Activated CD8-positive, alpha-beta memory T cell treated with anti-CD3 and anti-CD28 coated beads, Interleukin-2, amount 50 U/mL, for 4 hours (primary cell): ENCODE results near the gene SNX25.
"Not testable (repeated sequence)": the region's sequence is repeated elsewhere in the genome, so short reads cannot be mapped to it uniquely, and the experiment has no call there.

Experiments
- DNase-seq: peaks from one replicate; pipeline ENCODE4 v3.0.0-alpha.2; 2020

SNX25 gene

DNA sequence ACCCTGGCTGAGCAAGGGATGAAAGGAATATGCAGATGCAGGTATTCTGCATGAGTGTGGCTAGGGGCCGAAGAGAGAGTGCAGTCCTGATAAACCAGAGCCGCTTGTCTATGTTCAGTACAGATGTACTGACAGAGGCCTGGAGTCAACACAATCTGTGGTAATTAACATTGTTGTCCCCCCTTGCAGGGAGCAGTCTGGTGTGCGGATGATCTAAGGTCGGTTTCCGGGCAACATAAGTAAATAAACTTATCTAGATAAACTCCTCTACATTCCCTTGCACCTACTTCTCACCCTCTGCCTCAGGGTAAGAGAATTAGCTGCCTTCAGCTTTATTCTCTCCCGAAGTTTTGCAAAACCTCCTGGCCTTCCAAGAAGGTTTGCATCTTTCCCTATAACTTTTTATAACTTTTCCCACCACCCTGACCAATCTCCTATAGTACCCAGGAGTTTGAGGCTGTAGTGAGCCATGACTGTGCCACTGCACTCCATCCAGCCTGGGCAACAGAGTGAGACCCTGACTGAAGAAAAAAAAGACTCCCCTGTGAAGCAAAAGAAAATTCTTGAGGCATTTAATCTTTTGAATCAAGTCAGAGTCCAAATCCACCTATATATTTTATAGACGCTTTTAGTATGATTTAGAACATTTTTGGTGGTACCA is 26.6 kb downstream of the SNX25 start:
- DNase-seq = no peak

DNA sequence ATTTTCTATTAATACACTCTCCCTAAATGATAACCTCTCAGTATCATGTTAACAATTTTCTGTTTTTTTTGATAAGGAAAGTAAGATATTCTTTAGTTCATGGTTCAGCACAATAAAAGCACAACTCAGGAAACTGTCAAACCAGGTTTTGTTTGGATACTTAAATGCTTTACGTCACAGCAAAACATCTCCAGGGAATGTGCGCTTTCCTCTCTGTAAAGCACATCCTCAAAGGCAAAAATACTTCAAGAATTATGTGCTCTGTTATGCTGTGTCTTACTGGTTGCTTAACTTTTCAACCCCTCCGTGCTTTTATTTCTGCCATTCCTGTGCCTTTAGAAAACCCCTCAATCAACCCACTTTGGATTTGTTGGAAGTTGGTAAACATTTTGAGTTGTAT is 27.8 kb downstream of the SNX25 start:
- no peak for DNase-seq

DNA sequence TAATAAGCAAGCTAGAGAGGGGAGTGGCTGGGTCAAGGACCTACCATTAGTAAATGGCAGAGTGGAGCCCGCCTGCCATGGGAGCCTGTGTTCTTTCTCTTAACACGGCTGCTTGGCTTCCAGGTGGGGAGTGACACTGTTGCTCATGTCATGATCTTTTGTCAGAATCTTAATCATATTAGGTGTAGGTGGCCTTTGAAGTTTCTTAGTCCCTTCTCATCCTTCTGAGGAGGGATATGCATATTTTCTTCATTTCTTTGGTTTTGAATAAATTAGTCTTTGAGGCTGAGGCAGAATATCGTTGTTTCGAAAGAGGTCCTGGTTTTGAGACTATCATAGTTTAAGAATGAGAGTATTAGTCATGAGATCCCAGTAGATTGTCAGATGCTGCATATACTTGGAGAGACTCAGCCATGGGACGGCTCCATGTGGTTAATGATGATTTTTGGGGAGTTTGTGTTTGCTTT is 28.9 kb downstream of the SNX25 start:
- DNase-seq = no peak

DNA sequence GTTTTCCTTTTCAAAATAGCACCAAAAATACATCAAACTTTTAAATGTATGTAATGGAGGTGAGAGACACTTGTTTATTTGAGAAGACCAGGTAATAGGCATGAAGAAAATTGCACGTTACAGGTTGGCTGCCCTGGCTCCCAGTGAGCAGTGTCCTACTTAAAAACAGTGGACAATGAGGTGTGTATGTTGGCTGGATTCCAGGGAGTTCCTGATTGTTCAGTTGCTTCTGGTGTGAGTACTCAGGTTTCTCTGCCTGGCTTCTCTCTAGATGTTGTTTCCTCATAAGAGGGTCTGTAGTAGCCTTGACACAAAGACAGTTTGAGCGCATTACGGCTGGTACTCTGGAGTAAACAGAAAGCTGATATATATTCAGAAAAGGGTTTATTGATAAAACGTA is 29.4 kb downstream of the SNX25 start:
- no peak for DNase-seq

DNA sequence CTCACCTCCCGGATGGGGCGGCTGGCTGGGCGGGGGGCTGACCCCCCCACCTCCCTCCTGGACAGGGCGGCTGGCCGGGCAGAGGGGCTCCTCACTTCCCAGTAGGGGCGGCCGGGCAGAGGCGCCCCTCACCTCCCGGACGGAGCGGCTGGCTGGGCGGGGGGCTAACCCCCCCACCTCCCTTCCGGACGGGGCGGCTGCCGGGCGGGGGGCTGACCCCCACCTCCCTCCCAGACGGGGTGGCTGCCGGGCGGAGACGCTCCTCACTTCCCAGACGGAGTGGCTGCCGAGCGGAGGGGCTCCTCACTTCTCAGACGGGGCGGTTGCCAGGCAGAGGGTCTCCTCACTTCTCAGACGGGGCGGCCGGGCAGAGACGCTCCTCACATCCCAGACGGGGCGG is 31.1 kb downstream of the SNX25 start:
- not testable (repeated sequence) for DNase-seq

DNA sequence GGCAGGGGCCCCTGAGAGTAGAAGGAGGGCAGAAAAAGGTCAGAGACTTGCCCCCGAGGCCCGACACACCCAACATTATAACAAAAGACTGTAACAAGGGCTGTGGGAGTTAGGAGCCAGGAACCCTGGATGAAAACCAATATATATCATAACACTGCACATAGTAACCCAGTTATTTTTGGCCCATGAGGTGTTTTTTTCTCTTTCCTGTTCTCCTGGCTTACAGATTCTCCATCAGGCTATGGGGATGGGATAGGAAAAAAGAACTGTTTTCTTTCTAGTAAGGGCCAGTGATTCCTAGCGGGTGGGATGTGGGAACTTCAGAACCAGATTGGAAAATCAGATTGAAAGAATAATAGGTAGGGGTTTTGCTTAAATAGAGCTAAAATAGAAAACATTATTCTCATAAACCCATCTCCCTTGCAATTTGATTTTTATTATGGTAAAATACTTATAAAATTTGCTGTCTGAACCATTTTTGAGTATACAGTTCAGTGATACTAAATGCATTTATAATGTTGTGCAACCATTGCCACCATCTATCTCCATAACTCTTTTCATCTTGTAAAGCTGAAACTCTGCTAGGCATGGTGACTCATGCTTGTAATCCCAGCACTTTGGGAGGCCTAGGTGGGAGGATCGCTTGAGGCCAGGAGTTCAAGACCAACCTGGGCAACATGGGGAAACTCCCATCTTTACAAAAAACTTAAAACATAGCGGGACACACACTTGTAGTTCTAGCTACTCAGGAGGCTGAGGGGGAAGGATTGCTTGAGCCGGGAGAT is 33.5 kb downstream of the SNX25 start:
- no peak for DNase-seq

DNA sequence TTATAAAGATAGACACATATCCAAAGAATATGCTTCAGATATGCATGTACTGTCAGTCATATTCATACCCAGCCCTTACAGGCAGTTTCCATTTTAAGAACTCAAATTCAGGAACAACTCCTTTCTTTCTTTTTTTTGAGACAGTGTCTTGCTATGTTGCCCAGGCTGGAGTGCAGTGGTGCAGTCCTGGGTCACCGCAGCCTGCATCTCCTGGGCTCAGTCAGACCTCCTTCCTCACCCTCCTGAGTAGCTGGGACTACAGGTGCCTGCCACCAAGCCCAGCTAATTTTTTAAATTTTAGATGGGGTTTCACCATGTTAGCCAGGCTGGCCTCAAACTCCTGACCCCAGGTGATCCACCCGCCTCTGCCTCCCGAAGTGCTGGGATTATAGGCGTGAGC is 34.5 kb downstream of the SNX25 start:
- DNase-seq = no peak

DNA sequence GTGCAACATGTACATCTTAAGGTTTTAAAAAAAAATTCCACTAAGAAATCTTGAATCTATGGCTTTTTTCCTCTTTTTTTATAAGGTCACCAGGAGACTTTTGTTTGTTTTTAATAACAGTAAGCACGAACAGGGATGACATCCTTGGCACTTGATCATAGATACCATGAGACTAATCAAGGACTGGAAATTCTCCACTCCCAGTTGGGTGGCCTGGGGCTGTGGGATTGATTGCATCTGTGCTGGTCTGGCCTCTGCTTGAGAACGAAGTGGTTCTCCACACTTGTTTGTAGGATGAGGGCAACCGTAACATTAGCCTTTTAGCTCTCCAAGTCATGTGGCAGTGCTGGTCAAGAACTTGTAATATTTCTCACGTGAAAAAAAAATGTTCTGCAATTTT is 35.4 kb downstream of the SNX25 start:
- DNase-seq = no peak

DNA sequence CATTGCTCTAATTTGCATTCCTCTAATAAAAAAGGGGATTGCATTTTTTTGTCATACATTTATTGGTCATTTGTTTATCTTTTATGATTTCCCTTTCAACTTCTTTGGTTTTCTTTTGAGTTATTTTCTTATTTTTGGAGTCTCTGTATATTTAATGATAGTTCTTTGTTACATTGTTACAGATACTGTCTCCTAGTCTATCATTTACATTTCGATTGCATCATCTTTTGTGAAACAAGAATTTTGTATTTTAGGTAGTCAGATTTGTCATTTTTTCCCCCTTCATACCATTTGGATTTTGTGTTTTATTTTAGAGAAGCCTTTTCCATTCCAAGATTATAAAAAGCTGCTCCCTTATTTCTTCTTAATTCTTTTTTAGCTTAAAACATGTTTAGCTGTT is 37.1 kb downstream of the SNX25 start:
- no peak for DNase-seq

DNA sequence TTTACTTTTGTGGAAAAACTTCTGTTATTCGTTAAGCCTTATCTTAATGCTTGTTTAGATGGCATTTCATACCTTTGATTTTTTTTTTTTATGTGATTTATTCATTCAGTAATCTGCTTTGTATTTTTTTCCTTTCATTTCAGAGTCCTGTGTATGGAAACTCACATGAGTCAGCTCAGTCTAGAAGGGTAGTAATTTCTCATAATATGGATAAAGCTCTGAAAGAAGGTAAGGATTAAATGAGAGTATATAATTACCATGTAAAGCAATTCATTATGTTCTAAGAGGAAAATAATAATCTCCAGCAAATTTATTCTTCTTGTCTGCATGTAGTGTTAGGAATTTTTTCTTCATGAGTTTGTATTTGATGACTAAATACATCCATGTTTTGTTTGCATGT is 37.8 kb downstream of the SNX25 start:
- DNase-seq = no peak

DNA sequence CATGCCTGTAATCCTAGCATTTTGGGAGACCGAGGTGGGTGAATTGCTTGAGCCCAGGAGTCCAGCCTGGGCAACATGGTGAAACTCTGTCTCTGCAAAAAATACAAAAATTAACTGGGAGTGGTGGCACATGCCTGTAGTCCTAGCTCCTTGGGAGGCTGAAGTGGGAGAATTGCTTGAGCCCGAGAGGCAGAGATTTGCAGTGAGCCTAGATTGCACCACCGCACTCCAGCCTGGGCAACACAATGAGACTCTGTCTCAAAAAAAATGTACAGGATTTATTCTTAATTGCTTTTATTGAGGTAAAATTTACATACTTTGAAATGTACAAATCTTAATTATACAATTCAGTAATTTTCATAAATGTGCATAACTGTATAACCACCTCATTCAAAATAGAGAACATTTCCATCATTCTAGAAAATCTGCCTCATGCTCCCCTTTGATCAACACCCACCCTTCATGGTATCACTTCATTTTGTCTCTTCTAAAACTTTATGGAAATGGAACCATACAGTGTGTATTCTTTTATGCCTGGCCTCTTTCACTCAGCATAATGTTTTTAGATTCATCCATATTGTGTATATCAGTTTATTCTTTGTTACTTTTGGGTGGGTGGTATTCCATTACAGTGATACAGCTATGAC is 39.1 kb downstream of the SNX25 start:
- DNase-seq = no peak

DNA sequence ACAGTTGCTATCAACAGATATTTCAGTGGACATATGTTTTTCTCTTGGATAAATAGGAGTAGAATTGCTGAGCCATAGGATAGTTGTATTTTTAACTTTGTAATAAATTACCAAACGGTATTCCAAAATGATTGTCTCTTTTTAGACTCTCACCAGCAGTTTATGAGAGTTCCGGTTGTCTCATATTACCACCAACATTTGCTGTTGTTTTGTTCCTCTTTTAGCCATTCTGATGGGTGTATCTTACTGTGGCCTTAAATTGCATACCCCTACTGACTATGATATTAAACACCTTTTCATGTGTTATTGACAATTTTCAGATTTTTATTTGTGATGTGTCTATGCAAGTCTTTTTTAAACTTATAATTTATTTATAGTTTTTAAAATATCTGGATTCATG is 39.7 kb downstream of the SNX25 start:
- no peak for DNase-seq

DNA sequence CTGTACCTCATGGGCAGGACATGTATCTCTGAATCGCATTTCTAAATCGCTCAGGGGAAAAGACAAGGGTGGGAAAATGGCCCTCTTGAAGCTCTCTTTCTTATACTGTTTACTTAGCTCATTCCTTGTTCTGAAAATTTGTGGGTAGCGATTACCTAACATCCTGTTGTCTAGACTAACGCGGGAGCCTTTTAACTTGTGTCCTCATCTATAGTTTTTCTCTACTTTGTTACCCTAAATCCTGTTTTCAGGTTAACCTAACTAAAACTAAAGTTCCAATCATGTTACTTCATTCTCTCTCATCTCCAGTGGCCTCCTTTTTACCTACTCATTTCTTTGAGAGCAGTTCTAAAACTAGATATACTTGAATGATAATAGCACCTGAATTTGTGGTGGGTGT is 45.0 kb downstream of the SNX25 start:
- no peak for DNase-seq

DNA sequence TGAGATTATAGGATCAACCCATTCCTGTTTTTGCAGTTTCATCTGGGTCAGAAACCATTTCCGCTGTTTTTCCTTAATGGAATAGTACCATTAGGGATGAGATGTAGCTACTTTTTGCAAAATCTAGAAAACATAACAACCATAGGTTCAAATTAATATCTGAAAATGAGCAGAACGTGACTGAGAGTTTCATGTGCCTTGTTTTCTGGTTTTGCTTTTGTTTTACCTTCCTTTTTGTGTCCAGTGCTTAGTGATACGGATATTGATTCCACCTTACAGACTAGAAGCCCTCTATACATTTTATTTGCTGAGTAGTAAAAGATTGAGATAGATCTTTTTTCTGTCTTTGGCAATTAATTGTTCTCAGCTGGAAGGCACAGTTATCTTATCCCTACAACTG is 46.5 kb downstream of the SNX25 start:
- no peak for DNase-seq

DNA sequence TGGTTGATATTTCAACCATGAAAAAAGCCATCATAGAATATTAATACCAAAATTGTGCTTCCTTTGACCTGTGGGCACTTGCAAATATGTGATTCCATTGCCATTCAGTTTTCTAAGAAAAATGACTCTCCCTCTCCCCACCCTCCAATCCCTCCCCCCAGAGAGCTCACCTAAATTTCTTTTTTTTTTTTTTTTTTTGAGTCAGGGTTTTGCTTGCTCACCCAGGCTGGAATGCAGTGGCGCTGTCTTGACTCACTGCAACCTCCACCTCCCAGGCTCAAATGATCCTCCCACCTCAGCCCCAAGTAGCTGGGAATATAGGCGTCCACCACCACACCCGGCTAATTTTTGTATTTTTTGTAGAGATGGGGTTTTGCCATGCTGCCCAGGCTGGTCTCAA is 47.0 kb downstream of the SNX25 start:
- DNase-seq = no peak

DNA sequence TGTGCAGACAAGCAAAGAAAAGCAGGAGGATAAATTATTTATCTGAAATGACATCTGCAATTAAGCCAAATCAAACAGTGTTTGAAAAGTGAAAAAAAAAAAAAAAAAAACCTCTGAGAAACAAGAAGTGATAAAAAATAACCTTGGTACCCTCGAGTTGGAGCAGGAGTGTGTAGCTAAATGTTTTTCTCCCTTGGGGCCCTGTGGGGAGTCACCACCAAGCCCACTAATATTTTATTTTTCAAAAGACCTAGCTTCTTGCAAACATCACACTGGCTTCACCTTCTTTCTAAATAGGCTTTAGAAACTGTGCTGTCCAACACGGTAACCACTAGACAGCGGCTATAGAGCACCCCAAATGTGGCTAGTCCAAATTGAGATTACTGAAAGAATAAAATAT is 47.7 kb downstream of the SNX25 start:
- no peak for DNase-seq

DNA sequence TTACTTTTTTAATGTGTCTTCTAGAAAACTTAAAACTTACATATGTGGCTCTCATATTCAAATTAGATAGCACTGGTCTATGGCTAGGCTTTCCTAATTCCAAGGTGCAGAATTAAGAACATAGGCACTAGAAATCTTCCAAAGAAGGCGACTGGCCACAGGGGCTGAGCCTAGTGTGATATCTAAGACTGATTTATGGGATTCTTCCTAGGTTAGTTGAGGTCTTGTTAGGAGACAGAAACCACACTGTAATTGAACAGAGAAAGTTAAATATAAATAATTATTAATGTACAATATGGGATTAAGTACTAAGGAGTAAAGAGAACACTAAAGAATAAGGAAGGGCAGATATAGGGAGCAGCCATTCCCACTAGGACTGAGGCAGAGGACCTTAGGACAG is 48.3 kb downstream of the SNX25 start:
- no peak for DNase-seq

DNA sequence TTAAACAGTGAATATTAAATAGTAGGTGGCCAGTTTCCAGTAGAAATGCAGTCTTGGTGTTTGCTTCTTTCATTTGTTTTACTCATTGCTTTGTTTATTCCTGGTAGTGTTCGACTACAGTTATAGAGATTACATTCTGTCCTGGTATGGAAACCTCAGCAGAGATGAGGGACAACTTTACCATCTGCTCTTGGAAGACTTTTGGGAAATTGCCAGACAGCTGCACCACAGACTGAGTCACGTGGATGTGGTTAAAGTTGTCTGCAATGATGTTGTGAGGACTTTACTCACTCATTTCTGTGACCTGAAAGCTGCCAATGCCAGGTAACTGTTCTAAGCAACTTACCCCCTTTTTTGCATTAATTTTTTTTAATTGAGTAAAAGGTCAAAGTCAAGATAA is 49.3 kb downstream of the SNX25 start:
- DNase-seq = not testable (repeated sequence)

DNA sequence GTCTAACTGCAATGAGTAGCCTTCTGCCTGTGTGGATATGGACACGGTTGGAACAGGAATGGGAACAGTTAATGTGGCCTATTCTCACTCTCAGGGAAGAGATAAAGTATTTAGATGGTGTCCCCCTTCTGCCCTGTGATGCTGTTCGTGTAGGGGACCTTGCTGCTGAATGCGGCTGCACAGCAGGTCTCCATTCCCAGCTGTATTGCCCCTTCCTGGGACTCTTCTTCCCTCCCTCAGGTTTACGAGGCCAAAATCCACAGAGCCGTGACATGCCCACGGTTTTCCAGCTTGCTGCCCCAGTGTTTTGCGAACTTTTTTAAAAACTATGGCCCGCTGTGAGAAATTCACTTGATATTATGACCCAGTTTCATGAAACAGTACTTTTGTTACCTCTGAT is 50.3 kb downstream of the SNX25 start:
- no peak for DNase-seq

DNA sequence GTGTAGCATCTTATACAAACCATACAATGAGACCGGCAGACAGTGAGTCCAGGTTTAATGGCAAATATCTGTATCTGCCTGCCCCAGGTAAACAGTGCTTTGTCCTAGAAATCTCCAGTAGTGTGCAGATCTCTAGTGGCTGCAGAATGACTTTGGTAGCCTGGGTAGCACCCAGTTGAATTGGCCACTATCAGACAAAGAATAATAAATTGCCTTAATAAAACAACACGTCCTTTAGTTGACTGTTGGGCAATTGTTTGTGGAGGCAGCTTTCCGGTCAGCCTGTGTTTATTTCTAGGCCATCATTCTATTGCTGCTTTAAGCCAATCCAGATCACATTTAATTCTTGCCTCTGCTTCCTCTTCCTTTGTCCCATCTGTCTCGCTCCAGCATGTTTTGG is 52.5 kb downstream of the SNX25 start:
- DNase-seq = no peak

DNA sequence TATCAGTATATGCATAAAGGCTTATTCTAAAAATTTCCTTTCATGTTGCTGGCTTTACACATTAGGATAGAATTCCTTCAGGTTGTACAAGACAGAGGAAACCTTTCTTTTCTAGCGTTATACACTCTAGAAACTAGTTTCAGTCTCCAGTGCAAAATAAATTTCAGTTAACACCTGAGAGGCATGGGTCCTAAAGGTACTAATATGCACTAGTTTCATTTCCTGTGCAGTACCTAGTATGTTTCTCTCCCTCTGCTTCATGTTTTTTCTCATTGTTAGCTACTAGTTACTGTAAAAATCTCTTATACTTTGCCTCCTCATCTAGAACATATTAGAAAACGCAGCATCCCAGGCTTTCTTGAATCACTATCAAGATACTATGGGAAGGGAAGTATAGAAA is 54.0 kb downstream of the SNX25 start:
- DNase-seq = no peak

DNA sequence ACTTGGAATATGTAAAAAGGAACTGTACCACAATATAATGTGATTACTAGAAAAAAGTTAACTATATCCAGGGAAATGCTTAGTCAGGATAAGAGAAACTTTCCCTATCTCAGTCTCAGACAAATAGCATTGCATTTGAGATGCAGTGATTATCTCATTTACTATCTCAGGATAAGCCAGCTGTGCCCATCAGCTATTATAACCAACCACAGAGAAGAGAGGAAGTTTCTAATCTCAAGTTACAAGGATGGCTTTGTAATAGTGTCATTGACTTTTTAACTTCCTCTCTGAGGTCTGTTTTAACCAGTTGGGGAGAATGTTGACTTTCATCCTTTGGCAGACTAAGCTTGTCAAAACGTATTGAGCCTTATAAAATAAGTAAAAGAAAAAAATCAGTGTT is 56.5 kb downstream of the SNX25 start:
- DNase-seq = no peak

DNA sequence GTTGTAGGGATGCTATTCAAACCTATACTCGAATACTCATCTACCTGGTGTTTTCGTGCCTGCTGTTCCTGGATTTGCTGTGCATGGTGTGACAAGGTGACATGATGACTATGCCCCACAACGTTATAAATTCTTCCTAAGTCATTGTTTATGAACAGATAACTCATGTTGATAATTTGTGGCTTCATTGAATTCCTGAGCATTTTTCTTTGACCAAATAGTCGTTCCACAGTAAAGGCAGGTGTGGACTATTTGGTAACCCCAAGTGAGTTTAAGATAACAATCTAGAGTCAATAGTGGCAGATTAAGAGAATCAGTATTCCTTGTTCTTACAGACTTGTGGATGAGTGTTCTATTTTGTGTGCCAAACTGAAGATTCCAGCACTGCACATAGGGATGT is 59.9 kb downstream of the SNX25 start:
- no peak for DNase-seq

DNA sequence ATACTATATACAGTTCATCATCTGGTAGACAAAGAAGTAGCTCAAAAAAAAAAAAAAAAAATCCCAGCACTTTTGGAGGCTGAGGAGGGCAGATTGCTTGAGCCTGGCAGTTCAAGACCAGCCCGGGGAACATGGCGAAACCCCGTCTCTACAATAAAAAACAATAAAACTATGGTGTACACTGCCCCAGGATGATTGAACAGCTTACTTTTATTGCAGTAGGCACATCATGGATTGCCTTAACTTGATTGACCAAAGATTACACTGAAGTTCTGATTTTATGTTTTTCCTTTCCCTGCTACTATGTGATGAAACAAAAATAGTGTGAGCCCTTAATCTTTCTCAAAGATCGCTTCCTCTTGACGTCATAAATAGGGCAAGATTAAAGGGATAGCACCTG is 60.6 kb downstream of the SNX25 start:
- no peak for DNase-seq
